Naive B cell (primary cell): ENCODE measurements around the gene TMEM229A. TPM values are rescaled to one million over a fixed set of nuclear protein-coding genes. Genes with fewer than 3 reads are reported as not detected.

Experiments
- ATAC-seq, 2 donors: fragments of 150-1000 bp; cut with Tn5 transposase; 2 replicates each; pipeline ENCODE4 v1.10.0; 2021; ENCODE audit warnings: low read depth in 2 of 2, mild to moderate bottlenecking in 2 of 2, moderate library complexity in 2 of 2
- DNase-seq: peaks from one replicate; pipeline ENCODE4 v3.0.0; 2022
- H3K27ac Mint-ChIP-seq, 6 donors: one replicate each; pipeline ENCODE4 v1.8.0; 2020 to 2022; ENCODE audit warnings: mild to moderate bottlenecking in 6 of 6, mixed read lengths in 6 of 6, moderate library complexity in 5 of 6, inconsistent platforms in 2 of 6
- H3K27me3 Mint-ChIP-seq, 3 donors: one replicate each; pipeline ENCODE4 v1.8.0; 2021 to 2022; ENCODE audit warnings: mixed read lengths in 3 of 3, mild to moderate bottlenecking in 1 of 3
- H3K36me3 Mint-ChIP-seq, 2 donors: one replicate each; pipeline ENCODE4 v1.8.0; 2020 to 2022; ENCODE audit warnings: mixed read lengths in 2 of 2, inconsistent platforms in 1 of 2, mild to moderate bottlenecking in 1 of 2
- H3K4me1 Mint-ChIP-seq, 3 donors: one replicate each; pipeline ENCODE4 v1.8.0; 2020 to 2022; ENCODE audit warnings: mixed read lengths in 3 of 3, inconsistent platforms in 1 of 3, mild to moderate bottlenecking in 1 of 3, moderate library complexity in 1 of 3
- H3K4me3 Mint-ChIP-seq, 8 donors: one replicate each; pipeline ENCODE4 v1.8.0; 2020 to 2022; ENCODE audit warnings: mild to moderate bottlenecking in 8 of 8, mixed read lengths in 8 of 8, moderate library complexity in 8 of 8, inconsistent platforms in 2 of 8
- H3K9me3 Mint-ChIP-seq, 7 donors: one replicate each; pipeline ENCODE4 v1.8.0; 2020 to 2022; ENCODE audit warnings: mixed read lengths in 7 of 7, mild to moderate bottlenecking in 5 of 7, inconsistent platforms in 2 of 7, moderate library complexity in 1 of 7
- polyA plus RNA-seq, 6 donors: library from polyadenylated mRNA; unstranded; fragments of 300-500 nt; fragmentation: Illumina TruSeq; gene quantifications; one replicate each; pipeline ENCODE4 v1.2.3, GENCODE V29; 2021; ENCODE audit warnings: low read depth in 6 of 6

Gene TMEM229A
- polyA plus RNA-seq, 6 donors from 2014 or later = not detected

DNA sequence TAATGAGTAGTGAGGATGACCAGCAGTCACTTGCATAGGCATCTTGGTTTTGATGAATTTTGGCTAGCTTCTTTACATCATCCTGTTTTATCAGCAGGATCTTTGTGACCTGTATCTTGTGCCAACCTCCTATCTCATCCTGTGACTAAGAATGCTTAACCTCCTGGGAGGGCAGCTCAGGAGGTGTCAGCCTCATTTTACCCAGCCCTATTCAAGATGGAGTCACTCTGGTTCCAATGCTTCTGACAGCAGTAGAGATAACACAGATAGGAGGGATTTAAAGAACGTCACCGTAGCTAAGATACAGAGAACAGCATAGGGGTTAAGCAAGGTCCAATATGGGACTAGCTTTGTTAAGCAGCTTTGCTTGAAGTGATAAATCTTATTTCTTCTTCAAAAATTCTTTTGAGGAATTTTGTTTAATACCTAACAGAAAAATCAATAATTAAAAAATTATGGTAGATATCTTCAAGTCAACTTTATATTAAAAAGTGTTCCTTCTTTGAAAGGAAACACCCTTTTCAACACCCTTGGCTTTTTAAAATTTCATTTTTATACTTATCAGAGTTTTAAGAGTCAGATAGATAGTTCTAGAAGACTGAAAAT lies 39.9 kb downstream of the TMEM229A start:
- Mint-ChIP-seq H3K36me3 (no peaks in the 10 kb centered on the region), H3K27ac (no peak overlapping the region), H3K27me3 (no peaks in the 10 kb centered on the region), H3K9me3 (peaks cover 0 to 18% (median 4%) of the 10 kb centered on the region in 7 donors), H3K4me1 (no peaks in the 10 kb centered on the region), H3K4me3 (no peak overlapping the region)
- DNase-seq = no peak
- no peak for ATAC-seq

DNA sequence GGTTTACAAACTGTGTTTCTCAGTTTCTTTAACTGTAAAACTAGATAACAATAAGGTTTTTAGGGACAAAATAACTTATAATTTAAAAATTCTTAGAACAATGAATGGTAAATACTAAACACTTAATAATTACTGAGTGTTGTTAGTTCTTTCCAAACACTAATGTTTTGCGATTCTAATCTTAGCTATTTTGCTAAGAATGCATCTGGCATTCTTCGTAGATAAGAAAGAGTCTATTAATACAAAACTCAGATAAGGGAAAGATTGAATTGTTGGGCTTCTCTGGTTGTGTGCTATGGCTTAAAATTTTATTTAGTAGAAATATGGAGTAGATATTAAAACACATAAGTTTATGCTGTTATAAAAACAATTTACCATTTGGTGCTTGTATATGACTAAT lies 45.4 kb downstream of the TMEM229A start:
- Mint-ChIP-seq H3K27me3 (no peaks in the 10 kb centered on the region), H3K27ac (no peak overlapping the region), H3K9me3 (peaks cover 0 to 4% (median 0%) of the 10 kb centered on the region in 7 donors), H3K36me3 (no peaks in the 10 kb centered on the region), H3K4me3 (no peak overlapping the region), H3K4me1 (no peaks in the 10 kb centered on the region)
- no peak for ATAC-seq
- no peak for DNase-seq

Other genes starting within 250 kb of the TMEM229A start
- not detected for gene HYAL4, start 187.9 kb downstream of the TMEM229A start, polyA plus RNA-seq
- not detected for gene SPAM1, start 107.8 kb downstream of the TMEM229A start, polyA plus RNA-seq